ENCODE results near the gene SEL1L2.
A peak's percentile ranks its signal among the peaks of the same experiment; 100 is the strongest.

The SEL1L2 gene

GRCh38 chr20:13813910-13814309 lies 176.5 kb downstream of the SEL1L2 start:
- no peak for DNase-seq (ENCODE audit: low spot score)

GRCh38 chr20:13810446-13810845 lies 180.0 kb downstream of the SEL1L2 start:
- DNase-seq (ENCODE audit: low spot score), result no peak

GRCh38 chr20:13809855-13810254 lies 180.6 kb downstream of the SEL1L2 start:
- no peak for DNase-seq (ENCODE audit: low spot score)

- no peak for DNase-seq (ENCODE audit: low spot score)
These were observed 181.0 kb downstream of the SEL1L2 start for GRCh38 chr20:13809373-13809772.

GRCh38 chr20:13800728-13801134 lies 189.7 kb downstream of the SEL1L2 start:
- peak; percentile 78 for DNase-seq (ENCODE audit: low spot score)

- DNase-seq (ENCODE audit: low spot score), result no peak
These were observed 190.4 kb downstream of the SEL1L2 start for GRCh38 chr20:13799974-13800373.

Measured in left forelimb (tissue), 1 donor.